ENCODE data around the gene AGAP1. TPM values are rescaled to one million over a fixed set of nuclear protein-coding genes. Genes with fewer than 3 reads are reported as not detected.

The AGAP1 gene
- polyA plus RNA-seq, 1 donor from 2014 or later: 17.4 TPM

- Histone ChIP-seq H4K20me1 (ENCODE audit: insufficient read depth) (no peaks in the 10 kb centered on the region), H3K27ac (ENCODE audit: low read length) (no peak overlapping the region), H3K36me3 (ENCODE audit: insufficient read depth, low read length) (no peaks in the 10 kb centered on the region), H3K79me2 (replicated peaks; ENCODE audit: insufficient read depth, low read length) (no peaks in the 10 kb centered on the region), H2AFZ (ENCODE audit: low read depth, low read length) (no peak overlapping the region), H3K4me2 (ENCODE audit: low read length) (no peak overlapping the region), H3K9me2 (ENCODE audit: insufficient read depth, low read length) (no peaks in the 10 kb centered on the region), H3K27me3 (ENCODE audit: insufficient read depth, low read depth, low read length) (no peaks in the 10 kb centered on the region), H3K9ac (ENCODE audit: low read length) (no peak overlapping the region), H3K9me3 (ENCODE audit: low read length) (no peaks in the 10 kb centered on the region), H3K4me3 (ENCODE audit: low read length) (no peak overlapping the region), H3F3A (ENCODE audit: insufficient read depth, low read length, poor library complexity, severe bottlenecking) (no peaks in the 10 kb centered on the region)
- TF ChIP-seq EZH2 (IDR thresholded peaks at IDR 0.05; ENCODE audit: borderline replicate concordance, insufficient read depth, low read length, poor library complexity, severe bottlenecking) (no peak), REST (IDR thresholded peaks at IDR 0.05; ENCODE audit: borderline replicate concordance) (no peak), SMC3 (conservative IDR thresholded peaks at IDR 0.05; ENCODE audit: poor library complexity) (no peak), RAD21 (conservative IDR thresholded peaks at IDR 0.05) (no peak), POLR2AphosphoS5 (IDR thresholded peaks at IDR 0.05) (no peak), TAF1 (IDR thresholded peaks at IDR 0.05; ENCODE audit: low read depth) (no peak), EP300 (conservative IDR thresholded peaks at IDR 0.05; ENCODE audit: poor library complexity, severe bottlenecking) (no peak), MXI1 (conservative IDR thresholded peaks at IDR 0.05; ENCODE audit: poor library complexity, severe bottlenecking) (no peak)
- TF ChIP-seq, protein P1, sequence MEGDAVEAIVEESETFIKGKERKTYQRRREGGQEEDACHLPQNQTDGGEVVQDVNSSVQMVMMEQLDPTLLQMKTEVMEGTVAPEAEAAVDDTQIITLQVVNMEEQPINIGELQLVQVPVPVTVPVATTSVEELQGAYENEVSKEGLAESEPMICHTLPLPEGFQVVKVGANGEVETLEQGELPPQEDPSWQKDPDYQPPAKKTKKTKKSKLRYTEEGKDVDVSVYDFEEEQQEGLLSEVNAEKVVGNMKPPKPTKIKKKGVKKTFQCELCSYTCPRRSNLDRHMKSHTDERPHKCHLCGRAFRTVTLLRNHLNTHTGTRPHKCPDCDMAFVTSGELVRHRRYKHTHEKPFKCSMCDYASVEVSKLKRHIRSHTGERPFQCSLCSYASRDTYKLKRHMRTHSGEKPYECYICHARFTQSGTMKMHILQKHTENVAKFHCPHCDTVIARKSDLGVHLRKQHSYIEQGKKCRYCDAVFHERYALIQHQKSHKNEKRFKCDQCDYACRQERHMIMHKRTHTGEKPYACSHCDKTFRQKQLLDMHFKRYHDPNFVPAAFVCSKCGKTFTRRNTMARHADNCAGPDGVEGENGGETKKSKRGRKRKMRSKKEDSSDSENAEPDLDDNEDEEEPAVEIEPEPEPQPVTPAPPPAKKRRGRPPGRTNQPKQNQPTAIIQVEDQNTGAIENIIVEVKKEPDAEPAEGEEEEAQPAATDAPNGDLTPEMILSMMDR (IDR thresholded peaks at IDR 0.05; ENCODE audit: poor library complexity, severe bottlenecking): no peak
These were observed 593.2 kb downstream of the AGAP1 start for GRCh38 chr2:236086971-236087465.

GRCh38 chr2:236088368-236089057 is 594.7 kb downstream of the AGAP1 start:
- H3K27me3 ChIP-seq (ENCODE audit: insufficient read depth, low read depth, low read length): no peaks in the 10 kb centered on the region
- no peak for TF ChIP-seq TAF1 (IDR thresholded peaks at IDR 0.05; ENCODE audit: low read depth)
- TF ChIP-seq SMC3 (conservative IDR thresholded peaks at IDR 0.05; ENCODE audit: poor library complexity): no peak
- TF ChIP-seq MXI1 (conservative IDR thresholded peaks at IDR 0.05; ENCODE audit: poor library complexity, severe bottlenecking): no peak
- TF ChIP-seq POLR2AphosphoS5 (IDR thresholded peaks at IDR 0.05): no peak
- TF ChIP-seq, protein P1 (IDR thresholded peaks at IDR 0.05; ENCODE audit: poor library complexity, severe bottlenecking): no peak
- no peak for TF ChIP-seq EP300 (conservative IDR thresholded peaks at IDR 0.05; ENCODE audit: poor library complexity, severe bottlenecking)
- H3K36me3 ChIP-seq (ENCODE audit: insufficient read depth, low read length): no peaks in the 10 kb centered on the region
- no peaks in the 10 kb centered on the region for H3K9me3 ChIP-seq (ENCODE audit: low read length)
- H2AFZ ChIP-seq (ENCODE audit: low read depth, low read length): no peak overlapping the region
- H3K9me2 ChIP-seq (ENCODE audit: insufficient read depth, low read length): no peaks in the 10 kb centered on the region
- H3F3A ChIP-seq (ENCODE audit: insufficient read depth, low read length, poor library complexity, severe bottlenecking): no peaks in the 10 kb centered on the region
- H3K4me3 ChIP-seq (ENCODE audit: low read length): no peak overlapping the region
- H4K20me1 ChIP-seq (ENCODE audit: insufficient read depth): no peaks in the 10 kb centered on the region
- no peak overlapping the region for H3K9ac ChIP-seq (ENCODE audit: low read length)
- H3K79me2 ChIP-seq (replicated peaks; ENCODE audit: insufficient read depth, low read length): no peaks in the 10 kb centered on the region
- H3K27ac ChIP-seq (ENCODE audit: low read length): no peak overlapping the region
- no peak overlapping the region for H3K4me2 ChIP-seq (ENCODE audit: low read length)

Data from neural cell (in vitro differentiated cells).